H9 (cell line): ENCODE results near the gene ELMO2. TPM values are rescaled to one million over a fixed set of nuclear protein-coding genes. Genes with fewer than 3 reads are reported as not detected.

Experiments
- DNase-seq: peaks from one replicate; pipeline ENCODE4 v3.0.0-alpha.2; 2017
- H2AFZ ChIP-seq: one replicate; pipeline ENCODE4 v1.6.1; 2013; ENCODE audit warnings: mild to moderate bottlenecking, low read length, control low read depth, moderate library complexity
- H2AK5ac ChIP-seq: 2 replicates; pipeline ENCODE4 v1.6.1; 2013; ENCODE audit warnings: low read length, control low read depth, mixed read lengths; ENCODE audit not compliant: insufficient read length
- H2BK120ac ChIP-seq: one replicate; pipeline ENCODE4 v1.6.1; 2013; ENCODE audit warnings: low read depth, mild to moderate bottlenecking, low read length, control low read depth, inconsistent platforms; ENCODE audit not compliant: poor library complexity, severe bottlenecking
- H2BK12ac ChIP-seq: 2 replicates; pipeline ENCODE4 v1.6.1; 2013; ENCODE audit warnings: low read length, control low read depth, mixed read lengths, low read depth; ENCODE audit not compliant: insufficient read length
- H2BK15ac ChIP-seq: 2 replicates; pipeline ENCODE4 v1.6.1; 2013; ENCODE audit warnings: low read depth, low read length, control low read depth
- H2BK20ac ChIP-seq: one replicate; pipeline ENCODE4 v1.6.1; 2013; ENCODE audit warnings: low read depth, mild to moderate bottlenecking, low read length, control low read depth, inconsistent platforms; ENCODE audit not compliant: poor library complexity, severe bottlenecking
- H2BK5ac ChIP-seq: 2 replicates; pipeline ENCODE4 v1.6.1; 2013; ENCODE audit warnings: low read length, control low read depth, mixed read lengths; ENCODE audit not compliant: insufficient read length
- H3K14ac ChIP-seq: 2 replicates; pipeline ENCODE4 v1.6.1; 2013; ENCODE audit warnings: low read length, control low read depth; ENCODE audit not compliant: insufficient read depth
- H3K18ac ChIP-seq: 2 replicates; pipeline ENCODE4 v1.6.1; 2013; ENCODE audit warnings: low read depth, mild to moderate bottlenecking, mixed read lengths, low read length, control low read depth; ENCODE audit not compliant: insufficient read length
- H3K23ac ChIP-seq: 2 replicates; pipeline ENCODE4 v1.6.1; 2013; ENCODE audit warnings: low read length, control low read depth, mixed read lengths, low read depth; ENCODE audit not compliant: insufficient read length
- H3K23me2 ChIP-seq: 2 replicates; pipeline ENCODE4 v1.6.1; 2013; ENCODE audit warnings: low read depth, mild to moderate bottlenecking, mixed read lengths, low read length, control low read depth; ENCODE audit not compliant: insufficient read length, poor library complexity, severe bottlenecking
- H3K27ac ChIP-seq: 2 replicates; pipeline ENCODE4 v1.5.1; 2013; ENCODE audit warnings: low read length, control low read depth, mixed read lengths, low read depth; ENCODE audit not compliant: insufficient read length
- H3K27me3 ChIP-seq: 2 replicates; pipeline ENCODE4 v1.6.1; 2013; ENCODE audit warnings: low read length, control low read depth, inconsistent platforms; ENCODE audit not compliant: insufficient read depth
- H3K4ac ChIP-seq: 2 replicates; pipeline ENCODE4 v1.6.1; 2013; ENCODE audit warnings: low read depth, mild to moderate bottlenecking, control low read depth, inconsistent platforms, low read length, moderate library complexity
- H3K4me1 ChIP-seq: 2 replicates; pipeline ENCODE4 v1.6.1; 2013; ENCODE audit warnings: low read length, control low read depth, inconsistent platforms; ENCODE audit not compliant: insufficient read depth
- H3K4me2 ChIP-seq: 2 replicates; pipeline ENCODE4 v1.6.1; 2013; ENCODE audit warnings: low read length, control low read depth, mixed read lengths; ENCODE audit not compliant: insufficient read length, insufficient read depth
- H3K56ac ChIP-seq: 2 replicates; pipeline ENCODE4 v1.6.1; 2013; ENCODE audit warnings: low read depth, mild to moderate bottlenecking, mixed read lengths, low read length, control low read depth; ENCODE audit not compliant: insufficient read length
- H3K79me1 ChIP-seq: 2 replicates; pipeline ENCODE4 v1.6.1; 2013; ENCODE audit warnings: low read depth, mild to moderate bottlenecking, moderate library complexity, low read length, control low read depth, inconsistent platforms; ENCODE audit not compliant: insufficient read depth, poor library complexity, severe bottlenecking
- H3K79me2 ChIP-seq: 2 replicates; pipeline ENCODE4 v1.6.1; 2013; ENCODE audit warnings: low read length, control low read depth, inconsistent platforms; ENCODE audit not compliant: insufficient read depth
- H3K9ac ChIP-seq: 2 replicates; pipeline ENCODE4 v1.6.1; 2013; ENCODE audit warnings: low read length, control low read depth, mixed read lengths; ENCODE audit not compliant: insufficient read length; ENCODE audit errors: extremely low read depth
- H3K9me3 ChIP-seq: one replicate; pipeline ENCODE4 v1.6.1; 2013; ENCODE audit warnings: low read depth, low read length, inconsistent platforms; ENCODE audit not compliant: control insufficient read depth
- H3T11ph ChIP-seq: one replicate; pipeline ENCODE4 v1.6.1; 2013; ENCODE audit warnings: mild to moderate bottlenecking, low read length, control low read depth, inconsistent platforms
- H4K20me1 ChIP-seq: one replicate; pipeline ENCODE4 v1.6.1; 2013; ENCODE audit not compliant: control insufficient read depth, insufficient read length, insufficient read depth
- H4K5ac ChIP-seq: 2 replicates; pipeline ENCODE4 v1.6.1; 2013; ENCODE audit warnings: low read depth, mild to moderate bottlenecking, mixed read lengths, low read length, control low read depth; ENCODE audit not compliant: insufficient read length
- H4K8ac ChIP-seq: replicated peaks from 2 replicates; pipeline ENCODE4 v1.6.1; 2013; ENCODE audit warnings: low read length, control low read depth, mixed read lengths, low read depth; ENCODE audit not compliant: insufficient read length
- H4K91ac ChIP-seq: 2 replicates; pipeline ENCODE4 v1.6.1; 2013; ENCODE audit warnings: low read depth, mild to moderate bottlenecking, moderate library complexity, mixed read lengths, low read length, control low read depth; ENCODE audit not compliant: insufficient read length
- H3K27ac Mint-ChIP-seq, 3 experiments: 2 replicates in 2 of 3; 3 replicates in 1 of 3; pipeline ENCODE4 v1.8.0; 2020 to 2021; ENCODE audit warnings: mixed read lengths in 3 of 3, mild to moderate bottlenecking in 1 of 3, moderate library complexity in 1 of 3
- H3K27me3 Mint-ChIP-seq: 2 replicates; pipeline ENCODE4 v1.8.0; 2021; ENCODE audit warnings: low read depth, mild to moderate bottlenecking, moderate library complexity, mixed read lengths
- H3K36me3 Mint-ChIP-seq, 3 experiments: 2 replicates in 2 of 3; 3 replicates in 1 of 3; pipeline ENCODE4 v1.8.0; 2020 to 2021; ENCODE audit warnings: low read depth in 3 of 3, mixed read lengths in 3 of 3; ENCODE audit not compliant: insufficient read depth in 1 of 3
- H3K4me1 Mint-ChIP-seq, 2 experiments: 2 replicates each; pipeline ENCODE4 v1.8.0; 2020; ENCODE audit warnings: mixed read lengths in 2 of 2
- H3K4me3 Mint-ChIP-seq, 2 experiments: 2 replicates in 1 of 2; 3 replicates in 1 of 2; pipeline ENCODE4 v1.8.0; 2020 to 2021; ENCODE audit warnings: mild to moderate bottlenecking in 2 of 2, mixed read lengths in 2 of 2, moderate library complexity in 1 of 2
- H3K9me3 Mint-ChIP-seq, 2 experiments: 2 replicates in 1 of 2; 3 replicates in 1 of 2; pipeline ENCODE4 v1.8.0; 2020; ENCODE audit warnings: mild to moderate bottlenecking in 2 of 2, mixed read lengths in 2 of 2, moderate library complexity in 1 of 2
- total RNA-seq: library from RNA; stranded (reverse); gene quantifications from 2 replicates; pipeline ENCODE4 v1.2.1, GENCODE V29; 2021
- TF ChIP-seq, protein P1 (sequence below): fragments of 200-600 bp; sonication (generic); conservative IDR thresholded peaks from 3 replicates; pipeline ENCODE4 v1.8.0; 2021; ENCODE audit warnings: antibody characterized with exemption, mild to moderate bottlenecking

ELMO2 gene
- total RNA-seq, 1 experiment from 2014 or later = 32.5 TPM

DNA sequence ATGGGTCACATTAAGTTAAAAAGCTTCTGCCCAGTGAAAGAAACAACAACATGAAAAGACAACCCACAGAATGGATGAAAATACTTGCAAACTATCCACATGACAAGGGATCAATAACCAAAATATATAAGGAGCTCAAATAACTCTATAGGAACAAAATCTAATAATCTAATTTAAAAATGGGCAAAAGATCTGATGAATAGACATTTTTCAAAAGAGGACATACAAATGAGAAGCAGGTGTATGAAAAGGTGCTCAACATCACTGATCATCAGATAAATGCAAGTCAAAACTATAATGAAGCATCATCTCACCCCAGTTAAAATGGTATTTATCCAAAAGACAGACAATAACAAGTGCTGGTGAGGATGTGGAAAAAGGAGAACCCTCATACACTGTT, 21.0 kb upstream of the ELMO2 start:
- peaks cover 29 to 32% of the 10 kb centered on the region in 2 experiments for H3K4me1 Mint-ChIP-seq
- no peak overlapping the region for H3K56ac ChIP-seq
- H2BK15ac ChIP-seq = no peak overlapping the region
- H4K8ac ChIP-seq = no peak overlapping the region
- H3K79me1 ChIP-seq = no peaks in the 10 kb centered on the region
- no peaks in the 10 kb centered on the region for H3K23me2 ChIP-seq
- no peak overlapping the region for H3K23ac ChIP-seq
- no peak overlapping the region for H3K27ac Mint-ChIP-seq
- no peak overlapping the region for H2BK120ac ChIP-seq
- H2AK5ac ChIP-seq = no peak overlapping the region
- H3K4me3 Mint-ChIP-seq = no peak overlapping the region
- no peak overlapping the region for H3K14ac ChIP-seq
- H3K9ac ChIP-seq = no peak overlapping the region
- no peak overlapping the region for H3K27ac ChIP-seq
- no peak overlapping the region for H3K18ac ChIP-seq
- no peak overlapping the region for H4K91ac ChIP-seq
- no peak overlapping the region for H3K4me2 ChIP-seq
- no peaks in the 10 kb centered on the region for H3K79me2 ChIP-seq
- peaks cover 16% of the 10 kb centered on the region for H3K27me3 Mint-ChIP-seq
- H3K36me3 Mint-ChIP-seq = no peaks in the 10 kb centered on the region
- no peak overlapping the region for H2BK5ac ChIP-seq
- peaks cover 5% of the 10 kb centered on the region; the same call in 1 of the 2 replicates for H3K4me1 ChIP-seq
- H2BK20ac ChIP-seq = no peak overlapping the region
- H4K20me1 ChIP-seq = peaks cover 2% of the 10 kb centered on the region
- no peak for DNase-seq
- no peaks in the 10 kb centered on the region for H3K9me3 Mint-ChIP-seq
- no peak overlapping the region for H2AFZ ChIP-seq
- TF ChIP-seq, protein P1, sequence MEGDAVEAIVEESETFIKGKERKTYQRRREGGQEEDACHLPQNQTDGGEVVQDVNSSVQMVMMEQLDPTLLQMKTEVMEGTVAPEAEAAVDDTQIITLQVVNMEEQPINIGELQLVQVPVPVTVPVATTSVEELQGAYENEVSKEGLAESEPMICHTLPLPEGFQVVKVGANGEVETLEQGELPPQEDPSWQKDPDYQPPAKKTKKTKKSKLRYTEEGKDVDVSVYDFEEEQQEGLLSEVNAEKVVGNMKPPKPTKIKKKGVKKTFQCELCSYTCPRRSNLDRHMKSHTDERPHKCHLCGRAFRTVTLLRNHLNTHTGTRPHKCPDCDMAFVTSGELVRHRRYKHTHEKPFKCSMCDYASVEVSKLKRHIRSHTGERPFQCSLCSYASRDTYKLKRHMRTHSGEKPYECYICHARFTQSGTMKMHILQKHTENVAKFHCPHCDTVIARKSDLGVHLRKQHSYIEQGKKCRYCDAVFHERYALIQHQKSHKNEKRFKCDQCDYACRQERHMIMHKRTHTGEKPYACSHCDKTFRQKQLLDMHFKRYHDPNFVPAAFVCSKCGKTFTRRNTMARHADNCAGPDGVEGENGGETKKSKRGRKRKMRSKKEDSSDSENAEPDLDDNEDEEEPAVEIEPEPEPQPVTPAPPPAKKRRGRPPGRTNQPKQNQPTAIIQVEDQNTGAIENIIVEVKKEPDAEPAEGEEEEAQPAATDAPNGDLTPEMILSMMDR = no peak
- no peak overlapping the region for H3K4ac ChIP-seq
- no peaks in the 10 kb centered on the region; the same call in 1 of the 2 replicates for H3K27me3 ChIP-seq
- H3K9me3 ChIP-seq = no peaks in the 10 kb centered on the region
- no peak overlapping the region for H2BK12ac ChIP-seq
- H3T11ph ChIP-seq = no peak overlapping the region
- no peak overlapping the region for H4K5ac ChIP-seq
